GM08714 (cell line): ENCODE measurements around the gene HIF3A.

Source experiments
- H3K4me3 ChIP-seq: fragments of 200-500 bp; sonication (Bioruptor generic); 2 replicates; pipeline ENCODE4 v1.5.1; 2014; ENCODE audit warnings: mild to moderate bottlenecking, low read length, inconsistent platforms
- ZNF274 ChIP-seq: IDR thresholded peaks from 2 replicates; pipeline ENCODE4 v1.6.1; 2012; ENCODE audit warnings: mild to moderate bottlenecking, low read depth, low read length

Gene HIF3A

GRCh38 chr19:46283771-46284170 is 13.1 kb upstream of the HIF3A start:
- no peak overlapping the region for H3K4me3 ChIP-seq
- no peak for TF ChIP-seq ZNF274

- TF ChIP-seq ZNF274: no peak
- no peak overlapping the region for H3K4me3 ChIP-seq
Observed at GRCh38 chr19:46284635-46285034, 12.2 kb upstream of the HIF3A start.

- no peak overlapping the region for H3K4me3 ChIP-seq
- TF ChIP-seq ZNF274: no peak
Observed at GRCh38 chr19:46287585-46287984, 9.3 kb upstream of the HIF3A start.

GRCh38 chr19:46288896-46289588 is 7.8 kb upstream of the HIF3A start:
- TF ChIP-seq ZNF274: no peak

GRCh38 chr19:46289724-46290619 is 6.9 kb upstream of the HIF3A start:
- no peak for TF ChIP-seq ZNF274

More at GRCh38 chr19:46288896-46289588, 7.8 kb upstream of the HIF3A start:
- no peak overlapping the region for H3K4me3 ChIP-seq

GRCh38 chr19:46291829-46292228 is 5.0 kb upstream of the HIF3A start:
- no peak for TF ChIP-seq ZNF274
- no peak overlapping the region for H3K4me3 ChIP-seq

More at GRCh38 chr19:46289724-46290619, 6.9 kb upstream of the HIF3A start:
- no peak overlapping the region for H3K4me3 ChIP-seq

GRCh38 chr19:46294494-46294893 is 2.3 kb upstream of the HIF3A start:
- H3K4me3 ChIP-seq: no peak overlapping the region
- TF ChIP-seq ZNF274: no peak

- H3K4me3 ChIP-seq: no peak overlapping the region
- TF ChIP-seq ZNF274: no peak
Observed at GRCh38 chr19:46295401-46296201, 1.2 kb upstream of the HIF3A start.

- no peak overlapping the region for H3K4me3 ChIP-seq
- no peak for TF ChIP-seq ZNF274
Observed at GRCh38 chr19:46296202-46296480, 701 bp upstream of the HIF3A start.

GRCh38 chr19:46297700-46298478 is 1.0 kb downstream of the HIF3A start:
- no peak overlapping the region for H3K4me3 ChIP-seq
- no peak for TF ChIP-seq ZNF274

GRCh38 chr19:46298479-46299003 is 1.7 kb downstream of the HIF3A start:
- H3K4me3 ChIP-seq: no peak overlapping the region
- no peak for TF ChIP-seq ZNF274

GRCh38 chr19:46299004-46299509 is 2.2 kb downstream of the HIF3A start:
- no peak for TF ChIP-seq ZNF274
- H3K4me3 ChIP-seq: no peak overlapping the region

GRCh38 chr19:46299695-46300094 is 2.9 kb downstream of the HIF3A start:
- no peak for TF ChIP-seq ZNF274
- no peak overlapping the region for H3K4me3 ChIP-seq
